Liver (tissue), 5 donors: ENCODE results near the gene PSORS1C1. TPM values are rescaled to one million over a fixed set of nuclear protein-coding genes. Genes with fewer than 3 reads are reported as not detected.

Source experiments
- polyA plus RNA-seq, 2 donors: library from polyadenylated mRNA; stranded (reverse) in 1 of 2; unstranded in 1 of 2; fragments of 200-250 nt in 1 of 2; fragments of >200 nt in 1 of 2; fragmentation: Nextera tagmentation in 1 of 2; extraction: Ambion mirVana in 1 of 2; gene quantifications; one replicate each; pipeline versions ENCODE4 v1.2.1 to v1.2.3, GENCODE V29; 2013 to 2015
- small RNA-seq: library from RNA; depleted of rRNA; stranded (forward); fragments of <200 nt; gene quantifications from one replicate; pipeline ENCODE3, GENCODE V24; 2014
- total RNA-seq, 2 donors: library from RNA; depleted of rRNA; stranded (reverse); fragments of >200 nt; gene quantifications; one replicate each; pipeline ENCODE4 v1.2.3, GENCODE V29; 2014
- donor health status: healthy.
- donor health status: healthy.
- donor health status: healthy.

PSORS1C1 gene
- total and polyA plus RNA-seq, 4 donors, result under 0.01 to 0.08 TPM; not detected in 2

Small RNA genes lying within 50 kb of the gene (small RNA-seq; reads per million reads assigned to genes)
- gene POLR2LP1, result not detected
- not detected for gene RNU6-1133P

Other genes with a start within 250 kb of the PSORS1C1 start
- 1 to 10 TPM; 4.0 to 5.3 TPM for gene DDR1, start 230.3 kb upstream of the PSORS1C1 start, total RNA-seq
- 1 to 10 TPM; 1.2 to 4.8 TPM for gene DDR1, start 230.3 kb upstream of the PSORS1C1 start, polyA plus RNA-seq
- gene GTF2H4, start 206.6 kb upstream of the PSORS1C1 start, total RNA-seq, result 10 to 100 TPM; 11.0 to 13.6 TPM
- 10 to 100 TPM in 1 of 2 donors, 1 to 10 TPM in 1; 6.2 to 15.8 TPM for gene GTF2H4, start 206.6 kb upstream of the PSORS1C1 start, polyA plus RNA-seq
- gene VARS2, start 200.6 kb upstream of the PSORS1C1 start, total RNA-seq, result 10 to 100 TPM; 10.2 to 23.3 TPM
- gene VARS2, start 200.6 kb upstream of the PSORS1C1 start, polyA plus RNA-seq, result 10 to 100 TPM in 1 of 2 donors, 1 to 10 TPM in 1; 9.4 to 22.4 TPM
- gene SFTA2, start 182.6 kb upstream of the PSORS1C1 start, total RNA-seq, result not detected
- gene SFTA2, start 182.6 kb upstream of the PSORS1C1 start, polyA plus RNA-seq, result under 1 TPM in 1 of 2 donors, not detected in 1; 0.60 TPM
- gene MUCL3, start 173.8 kb upstream of the PSORS1C1 start, total RNA-seq, result under 1 TPM in 1 of 2 donors, not detected in 1; under 0.01 TPM
- gene MUCL3, start 173.8 kb upstream of the PSORS1C1 start, polyA plus RNA-seq, result not detected
- gene MUC21, start 131.1 kb upstream of the PSORS1C1 start, total RNA-seq, result not detected
- under 1 TPM in 1 of 2 donors, not detected in 1; 0.02 TPM for gene MUC21, start 131.1 kb upstream of the PSORS1C1 start, polyA plus RNA-seq
- gene MUC22, start 104.3 kb upstream of the PSORS1C1 start, total RNA-seq, result not detected
- not detected for gene MUC22, start 104.3 kb upstream of the PSORS1C1 start, polyA plus RNA-seq
- not detected for gene C6orf15, start 2.2 kb upstream of the PSORS1C1 start, total RNA-seq
- gene C6orf15, start 2.2 kb upstream of the PSORS1C1 start, polyA plus RNA-seq, result not detected
- gene CDSN, start 5.6 kb downstream of the PSORS1C1 start, total RNA-seq, result not detected
- gene CDSN, start 5.6 kb downstream of the PSORS1C1 start, polyA plus RNA-seq, result not detected
- gene PSORS1C2, start 24.3 kb downstream of the PSORS1C1 start, total RNA-seq, result not detected
- gene PSORS1C2, start 24.3 kb downstream of the PSORS1C1 start, polyA plus RNA-seq, result not detected
- gene CCHCR1, start 43.0 kb downstream of the PSORS1C1 start, total RNA-seq, result 1 to 10 TPM; 6.9 to 9.9 TPM
- 1 to 10 TPM; 3.1 to 5.6 TPM for gene CCHCR1, start 43.0 kb downstream of the PSORS1C1 start, polyA plus RNA-seq
- gene TCF19, start 43.8 kb downstream of the PSORS1C1 start, total RNA-seq, result 10 to 100 TPM in 1 of 2 donors, under 1 TPM in 1; 0.67 to 16.8 TPM
- gene TCF19, start 43.8 kb downstream of the PSORS1C1 start, polyA plus RNA-seq, result 1 to 10 TPM in 1 of 2 donors, under 1 TPM in 1; 0.63 to 3.4 TPM
- gene POU5F1, start 55.9 kb downstream of the PSORS1C1 start, total RNA-seq, result 1 to 10 TPM in 1 of 2 donors, not detected in 1; 3.2 TPM
- under 1 TPM in 1 of 2 donors, not detected in 1; 0.32 TPM for gene POU5F1, start 55.9 kb downstream of the PSORS1C1 start, polyA plus RNA-seq
- gene HLA-C, start 157.3 kb downstream of the PSORS1C1 start, total RNA-seq, result 100 to 1,000 TPM; 249 to 292 TPM
- 100 to 1,000 TPM; 232 to 317 TPM for gene HLA-C, start 157.3 kb downstream of the PSORS1C1 start, polyA plus RNA-seq
- 100 to 1,000 TPM; 341 to 369 TPM for gene HLA-B, start 242.4 kb downstream of the PSORS1C1 start, total RNA-seq
- 100 to 1,000 TPM; 464 to 864 TPM for gene HLA-B, start 242.4 kb downstream of the PSORS1C1 start, polyA plus RNA-seq